Loucy (cell line): ENCODE measurements around the gene PCNT.

ENCODE experiments used
- H2AFZ ChIP-seq: fragments of 200-600 bp; sonication (generic); 2 replicates; pipeline ENCODE4 v1.6.0; 2016; ENCODE audit warnings: antibody characterized with exemption, mild to moderate bottlenecking, low read length, moderate library complexity
- H3F3A ChIP-seq: fragments of 200-600 bp; 2 replicates; pipeline ENCODE4 v1.6.0; 2016; ENCODE audit warnings: antibody characterized with exemption, low read depth, mild to moderate bottlenecking
- H3K27me3 ChIP-seq: fragments of 200-600 bp; sonication (generic); 2 replicates; pipeline ENCODE4 v1.6.1; 2014; ENCODE audit warnings: low read length, mild to moderate bottlenecking; ENCODE audit not compliant: insufficient read depth, poor library complexity, severe bottlenecking
- H3K36me3 ChIP-seq: fragments of 200-600 bp; sonication (generic); 2 replicates; pipeline ENCODE4 v1.6.1; 2016; ENCODE audit warnings: low read length; ENCODE audit not compliant: insufficient read depth
- H3K4me1 ChIP-seq: fragments of 200-600 bp; sonication (generic); 2 replicates; pipeline ENCODE4 v1.5.1; 2014; ENCODE audit warnings: low read length, mild to moderate bottlenecking; ENCODE audit not compliant: insufficient read depth, poor library complexity, severe bottlenecking
- H3K4me2 ChIP-seq: fragments of 200-600 bp; sonication (generic); 2 replicates; pipeline ENCODE4 v1.6.0; 2014; ENCODE audit warnings: antibody characterized with exemption, low read length, low read depth, mild to moderate bottlenecking; ENCODE audit not compliant: poor library complexity, severe bottlenecking
- H3K4me3 ChIP-seq: fragments of 200-600 bp; sonication (generic); 2 replicates; pipeline ENCODE4 v1.5.1; 2014; ENCODE audit warnings: low read length, mild to moderate bottlenecking, mixed read lengths; ENCODE audit not compliant: poor library complexity, severe bottlenecking
- H3K79me2 ChIP-seq: fragments of 200-600 bp; sonication (generic); 2 replicates; pipeline ENCODE4 v1.6.1; 2014; ENCODE audit warnings: low read length; ENCODE audit not compliant: insufficient read depth
- H3K9ac ChIP-seq: fragments of 200-600 bp; sonication (generic); 2 replicates; pipeline ENCODE4 v1.6.0; 2014; ENCODE audit warnings: mild to moderate bottlenecking, low read depth, low read length, moderate library complexity; ENCODE audit not compliant: poor library complexity, severe bottlenecking
- H3K9me2 ChIP-seq: fragments of 200-600 bp; sonication (generic); replicated peaks from 2 replicates; pipeline ENCODE4 v1.6.1; 2016; ENCODE audit warnings: low read depth, low read length, mixed read lengths
- H3K9me3 ChIP-seq: fragments of 200-600 bp; sonication (generic); 2 replicates; pipeline ENCODE4 v1.6.1; 2014; ENCODE audit warnings: mild to moderate bottlenecking, antibody characterized with exemption, low read length, low read depth; ENCODE audit not compliant: insufficient read depth
- H4K20me1 ChIP-seq: fragments of 200-600 bp; sonication (generic); 2 replicates; pipeline ENCODE4 v1.6.0; 2014; ENCODE audit warnings: antibody characterized with exemption, low read length, mild to moderate bottlenecking; ENCODE audit not compliant: insufficient read depth, poor library complexity, severe bottlenecking
- EZH2phosphoT487 ChIP-seq: fragments of 200-600 bp; IDR thresholded peaks from 2 replicates; pipeline ENCODE4 v1.6.1; 2018; ENCODE audit warnings: antibody characterized with exemption, mild to moderate bottlenecking, moderate library complexity, borderline replicate concordance
- TF ChIP-seq, protein P1 (sequence below): fragments of 200-600 bp; sonication (generic); conservative IDR thresholded peaks from 2 replicates; pipeline ENCODE4 v1.5.1; 2014; ENCODE audit warnings: mild to moderate bottlenecking, antibody characterized with exemption, low read length

Gene PCNT

DNA sequence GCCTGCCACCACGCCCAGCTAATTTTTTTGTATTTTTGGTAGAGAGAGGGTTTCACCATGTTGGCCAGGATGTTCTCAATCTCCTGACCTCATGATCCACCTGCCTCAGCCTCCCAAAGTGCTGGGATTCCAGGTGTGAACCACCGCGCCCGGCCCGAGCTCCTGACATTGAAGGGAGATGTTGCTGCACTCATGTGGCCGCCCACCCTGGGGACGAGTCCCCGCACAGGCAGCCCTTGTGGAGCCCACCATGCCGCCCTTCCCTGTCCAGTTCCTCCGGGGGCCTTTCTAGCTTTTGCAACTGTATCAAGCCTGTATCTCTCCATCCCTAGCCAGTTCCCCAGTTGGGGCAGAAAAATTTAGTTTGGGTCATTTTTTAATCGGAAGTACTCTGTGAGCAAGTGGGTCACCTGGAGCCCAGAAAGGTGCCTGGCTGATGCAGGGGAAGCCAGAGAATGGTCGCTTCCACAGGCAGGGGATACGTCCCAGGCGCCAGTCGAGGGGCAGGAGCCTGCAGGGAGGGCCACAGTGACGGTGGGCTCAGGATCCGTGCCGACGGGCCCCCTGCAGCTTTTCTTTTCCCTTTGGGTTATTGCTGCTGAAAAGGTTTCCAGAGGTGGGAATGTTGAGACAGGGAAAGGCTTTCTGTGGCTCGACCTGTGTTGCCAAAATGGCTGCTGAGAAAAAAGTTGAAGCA, 20.4 kb downstream of the PCNT start:
- Histone ChIP-seq H3K79me2 (peaks cover 55% of the 10 kb centered on the region), H3K4me3 (no peak overlapping the region), H3K9me3 (no peaks in the 10 kb centered on the region), H3F3A (no peaks in the 10 kb centered on the region), H3K4me1 (no peaks in the 10 kb centered on the region), H3K27me3 (no peaks in the 10 kb centered on the region), H2AFZ (no peak overlapping the region), H3K4me2 (no peak overlapping the region), H3K9ac (no peak overlapping the region), H3K9me2 (no peaks in the 10 kb centered on the region), H3K36me3 (peaks cover 59% of the 10 kb centered on the region), H4K20me1 (peaks cover 4% of the 10 kb centered on the region)
- TF ChIP-seq, protein P1, sequence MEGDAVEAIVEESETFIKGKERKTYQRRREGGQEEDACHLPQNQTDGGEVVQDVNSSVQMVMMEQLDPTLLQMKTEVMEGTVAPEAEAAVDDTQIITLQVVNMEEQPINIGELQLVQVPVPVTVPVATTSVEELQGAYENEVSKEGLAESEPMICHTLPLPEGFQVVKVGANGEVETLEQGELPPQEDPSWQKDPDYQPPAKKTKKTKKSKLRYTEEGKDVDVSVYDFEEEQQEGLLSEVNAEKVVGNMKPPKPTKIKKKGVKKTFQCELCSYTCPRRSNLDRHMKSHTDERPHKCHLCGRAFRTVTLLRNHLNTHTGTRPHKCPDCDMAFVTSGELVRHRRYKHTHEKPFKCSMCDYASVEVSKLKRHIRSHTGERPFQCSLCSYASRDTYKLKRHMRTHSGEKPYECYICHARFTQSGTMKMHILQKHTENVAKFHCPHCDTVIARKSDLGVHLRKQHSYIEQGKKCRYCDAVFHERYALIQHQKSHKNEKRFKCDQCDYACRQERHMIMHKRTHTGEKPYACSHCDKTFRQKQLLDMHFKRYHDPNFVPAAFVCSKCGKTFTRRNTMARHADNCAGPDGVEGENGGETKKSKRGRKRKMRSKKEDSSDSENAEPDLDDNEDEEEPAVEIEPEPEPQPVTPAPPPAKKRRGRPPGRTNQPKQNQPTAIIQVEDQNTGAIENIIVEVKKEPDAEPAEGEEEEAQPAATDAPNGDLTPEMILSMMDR, result no peak
- no peak for TF ChIP-seq EZH2phosphoT487

DNA sequence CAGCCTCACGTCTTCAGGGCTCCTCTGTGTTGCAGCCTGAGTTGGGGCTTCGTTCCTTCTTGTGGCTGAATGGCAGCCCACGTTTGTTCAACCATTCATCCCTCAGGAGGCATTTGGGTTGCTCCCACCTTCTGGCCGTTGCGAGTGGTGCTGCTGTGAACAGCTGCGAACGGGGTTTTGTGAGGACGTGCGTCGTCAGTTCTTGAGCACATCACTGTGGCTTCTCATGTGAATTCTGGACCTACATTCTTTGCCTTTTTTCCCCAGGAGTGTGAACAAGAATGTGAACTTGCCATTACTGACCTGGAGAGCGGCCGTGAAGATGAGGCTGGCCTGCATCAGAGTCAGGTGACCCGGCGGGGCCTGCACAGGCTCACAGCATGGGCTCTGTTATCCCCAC, 21.9 kb downstream of the PCNT start:
- H3K79me2 ChIP-seq, result peaks cover 45% of the 10 kb centered on the region
- TF ChIP-seq, protein P1, result no peak
- no peak for TF ChIP-seq EZH2phosphoT487
- no peaks in the 10 kb centered on the region for H3K9me3 ChIP-seq
- no peak overlapping the region for H2AFZ ChIP-seq
- no peak overlapping the region for H3K9ac ChIP-seq
- H3F3A ChIP-seq, result no peaks in the 10 kb centered on the region
- peaks cover 60% of the 10 kb centered on the region; the same call in 1 of the 2 replicates for H3K36me3 ChIP-seq
- no peaks in the 10 kb centered on the region for H3K27me3 ChIP-seq
- no peaks in the 10 kb centered on the region for H3K9me2 ChIP-seq
- H3K4me1 ChIP-seq, result no peaks in the 10 kb centered on the region
- H3K4me3 ChIP-seq, result no peak overlapping the region
- no peak overlapping the region for H3K4me2 ChIP-seq
- peaks cover 4% of the 10 kb centered on the region for H4K20me1 ChIP-seq

DNA sequence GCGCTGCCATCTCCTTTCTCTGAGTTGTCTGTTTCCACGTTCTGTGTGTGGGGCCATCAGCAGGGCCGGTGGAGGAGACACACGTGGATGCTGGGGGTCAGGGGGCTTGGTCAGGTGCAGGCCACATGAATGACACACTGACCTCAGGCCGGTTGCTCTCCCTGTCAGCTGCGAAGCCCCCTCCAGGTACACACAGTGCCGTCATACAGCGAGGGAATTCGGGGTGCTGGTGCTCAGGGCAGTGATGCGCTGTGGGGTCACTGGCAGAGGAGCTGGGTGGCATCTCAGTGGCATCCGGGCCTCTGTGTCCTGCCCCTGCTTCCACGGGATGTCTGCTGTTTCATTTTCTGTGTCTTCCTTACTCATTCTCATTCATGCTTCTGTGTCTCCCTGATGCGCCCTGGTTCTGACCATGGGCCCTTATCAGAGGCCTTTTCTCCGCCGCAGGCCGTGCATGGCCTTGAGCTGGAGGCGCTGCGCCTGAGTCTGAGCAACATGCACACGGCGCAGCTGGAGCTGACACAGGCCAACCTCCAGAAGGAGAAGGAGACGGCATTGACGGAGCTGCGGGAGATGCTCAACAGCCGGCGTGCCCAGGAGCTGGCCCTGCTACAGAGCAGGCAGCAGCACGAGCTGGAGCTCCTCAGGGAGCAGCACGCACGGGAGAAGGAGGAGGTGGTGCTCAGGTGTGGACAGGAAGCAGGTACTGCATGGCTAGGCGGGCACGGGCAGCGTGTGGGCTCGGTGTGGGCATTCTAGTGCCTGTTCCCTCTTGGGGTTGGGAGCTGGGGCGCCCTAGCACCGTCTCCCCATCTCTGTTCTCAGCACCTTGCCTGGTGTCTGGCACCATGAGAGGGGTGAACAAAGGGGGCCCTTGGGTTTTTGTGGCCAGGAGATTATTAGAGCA, 22.6 kb downstream of the PCNT start:
- no peaks in the 10 kb centered on the region for H3F3A ChIP-seq
- no peak overlapping the region for H2AFZ ChIP-seq
- H3K36me3 ChIP-seq, result peaks cover 67% of the 10 kb centered on the region; the same call in 1 of the 2 replicates
- H4K20me1 ChIP-seq, result peaks cover 3% of the 10 kb centered on the region
- no peaks in the 10 kb centered on the region for H3K9me3 ChIP-seq
- H3K9ac ChIP-seq, result no peak overlapping the region
- H3K27me3 ChIP-seq, result no peaks in the 10 kb centered on the region
- H3K4me3 ChIP-seq, result no peak overlapping the region
- no peaks in the 10 kb centered on the region for H3K9me2 ChIP-seq
- no peak overlapping the region for H3K4me2 ChIP-seq
- peaks cover 39% of the 10 kb centered on the region for H3K79me2 ChIP-seq
- H3K4me1 ChIP-seq, result no peaks in the 10 kb centered on the region
- no peak for TF ChIP-seq EZH2phosphoT487
- TF ChIP-seq, protein P1, result no peak
